Mesendoderm (in vitro differentiated cells): ENCODE measurements around the gene LRRN2.

Source experiments
- DNase-seq: peaks from one replicate; pipeline ENCODE4 v3.0.0; 2013
- H2AK5ac ChIP-seq: 2 replicates; pipeline ENCODE4 v1.6.1; 2013; ENCODE audit warnings: low read length, inconsistent platforms
- H2BK120ac ChIP-seq: 2 replicates; pipeline ENCODE4 v1.6.1; 2013; ENCODE audit warnings: low read depth, mild to moderate bottlenecking, low read length, moderate library complexity, mixed read lengths
- H2BK15ac ChIP-seq: replicated peaks from 2 replicates; pipeline ENCODE4 v1.6.1; 2013; ENCODE audit warnings: low read depth, mild to moderate bottlenecking, moderate library complexity
- H2BK5ac ChIP-seq: 2 replicates; pipeline ENCODE4 v1.6.1; 2013; ENCODE audit warnings: low read length, inconsistent platforms
- H3K18ac ChIP-seq: 2 replicates; pipeline ENCODE4 v1.6.1; 2013; ENCODE audit warnings: mild to moderate bottlenecking, low read length, mixed read lengths
- H3K23ac ChIP-seq: one replicate; pipeline ENCODE4 v1.6.1; 2013; ENCODE audit warnings: low read length
- H3K27ac ChIP-seq: 2 replicates; pipeline ENCODE4 v1.5.1; 2013; ENCODE audit warnings: low read depth, mild to moderate bottlenecking, inconsistent platforms, low read length, moderate library complexity
- H3K27me3 ChIP-seq: 2 replicates; pipeline ENCODE4 v1.6.1; 2013; ENCODE audit warnings: low read length, control low read depth, mild to moderate bottlenecking, inconsistent platforms; ENCODE audit not compliant: insufficient read depth, poor library complexity
- H3K36me3 ChIP-seq: 2 replicates; pipeline ENCODE4 v1.6.1; 2013; ENCODE audit warnings: low read length, inconsistent platforms; ENCODE audit not compliant: control insufficient read depth, insufficient read depth
- H3K4ac ChIP-seq: one replicate; pipeline ENCODE4 v1.6.1; 2013; ENCODE audit warnings: low read depth, mild to moderate bottlenecking, low read length, moderate library complexity
- H3K4me1 ChIP-seq: 2 replicates; pipeline ENCODE4 v1.6.1; 2013; ENCODE audit warnings: low read depth, low read length, inconsistent platforms; ENCODE audit not compliant: control insufficient read depth
- H3K4me2 ChIP-seq: 2 replicates; pipeline ENCODE4 v1.6.1; 2013; ENCODE audit warnings: low read length
- H3K4me3 ChIP-seq: 2 replicates; pipeline ENCODE4 v1.5.1; 2013; ENCODE audit warnings: mild to moderate bottlenecking, low read length
- H3K56ac ChIP-seq: one replicate; pipeline ENCODE4 v1.6.1; 2013; ENCODE audit warnings: low read length
- H3K79me1 ChIP-seq: 2 replicates; pipeline ENCODE4 v1.6.1; 2013; ENCODE audit warnings: low read length, inconsistent platforms
- H3K79me2 ChIP-seq: 2 replicates; pipeline ENCODE4 v1.6.1; 2013; ENCODE audit warnings: mild to moderate bottlenecking, low read length; ENCODE audit not compliant: control insufficient read depth, insufficient read depth
- H3K9ac ChIP-seq: 2 replicates; pipeline ENCODE4 v1.6.1; 2013; ENCODE audit warnings: low read length, inconsistent platforms
- H4K5ac ChIP-seq: one replicate; pipeline ENCODE4 v1.6.1; 2013; ENCODE audit warnings: low read length
- H4K8ac ChIP-seq: one replicate; pipeline ENCODE4 v1.6.1; 2013; ENCODE audit warnings: low read depth, mild to moderate bottlenecking, control low read depth, low read length, moderate library complexity
- WGBS: extraction: QIAGEN DNeasy Blood & Tissue Kit; methylation state at CpG from one replicate; pipeline ENCODE4 v1.1.7; 2013; ENCODE audit warnings: low lambda C conversion rate, missing lambda C conversion rate; ENCODE audit not compliant: insufficient coverage; ENCODE audit errors: extremely low coverage; 5-methylcytosine and 5-hydroxymethylcytosine counted together

Gene LRRN2

DNA sequence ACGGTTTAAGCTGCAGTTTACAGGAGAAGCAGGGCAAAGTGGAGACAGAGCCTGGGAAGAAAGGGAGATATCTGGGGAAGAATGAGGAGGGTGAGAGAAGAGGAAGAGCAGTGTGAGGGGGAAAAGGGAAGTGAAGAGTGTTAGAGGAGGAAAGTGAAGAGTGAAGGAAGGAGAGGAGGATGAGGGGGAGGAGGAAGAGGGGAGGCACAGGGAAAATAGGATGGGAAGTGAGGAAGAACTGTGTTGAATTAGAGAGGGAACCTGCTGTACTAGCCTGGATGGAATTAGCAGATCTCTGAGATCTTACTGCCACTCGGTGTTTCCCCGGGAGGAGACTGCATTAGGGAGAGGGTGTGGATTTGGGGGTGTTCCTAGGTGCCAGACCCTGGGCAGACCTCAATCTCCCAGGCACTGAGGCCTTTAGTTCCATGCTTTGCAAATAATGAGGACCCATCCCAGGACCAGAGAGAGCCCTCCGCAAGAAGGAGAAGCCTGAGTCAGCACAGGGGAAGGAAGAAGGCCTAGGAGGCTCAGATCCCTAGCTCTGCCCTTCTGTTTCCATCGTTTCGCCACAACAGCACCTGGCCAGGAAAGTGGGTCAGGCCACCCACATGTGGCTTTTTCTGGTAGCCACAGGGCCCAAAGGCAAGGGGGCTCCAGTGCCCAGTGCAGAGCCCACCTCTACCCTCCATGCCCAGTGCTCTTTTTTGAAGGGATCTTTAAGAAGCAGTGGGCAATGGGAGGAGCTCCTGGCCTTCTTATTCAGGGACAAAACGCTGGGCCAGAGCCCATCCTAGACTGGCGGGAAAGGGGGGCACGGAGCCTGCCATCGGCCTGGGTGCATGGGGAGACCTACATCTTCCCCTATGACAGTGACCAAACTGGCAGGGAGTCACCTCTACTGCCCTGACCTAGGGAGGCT lies 2.0 kb downstream of the LRRN2 start:
- no peak for DNase-seq
- Histone ChIP-seq H3K27ac (no peak overlapping the region), H2BK5ac (no peak overlapping the region), H2BK15ac (no peak overlapping the region), H3K18ac (no peak overlapping the region), H3K4me2 (peak overlapping the region; percentile 76), H3K4me3 (no peak overlapping the region), H3K4me1 (peaks cover 20% of the 10 kb centered on the region), H3K36me3 (no peaks in the 10 kb centered on the region), H4K8ac (no peak overlapping the region), H4K5ac (no peak overlapping the region), H3K4ac (no peak overlapping the region), H3K79me2 (peaks cover 49% of the 10 kb centered on the region), H3K56ac (peak overlapping the region; percentile 91), H3K23ac (peak overlapping the region; percentile 73), H2AK5ac (no peak overlapping the region), H2BK120ac (no peak overlapping the region), H3K79me1 (peaks cover 20% of the 10 kb centered on the region), H3K27me3 (no peaks in the 10 kb centered on the region), H3K9ac (peak overlapping the region; percentile 85)
- WGBS = no CpG with 5 or more reads among the region's 10 CpGs

GRCh38 chr1:204680461-204680860 lies 5.1 kb downstream of the LRRN2 start:
- Histone ChIP-seq H3K18ac (no peak overlapping the region), H2BK5ac (no peak overlapping the region), H3K23ac (no peak overlapping the region), H2BK120ac (no peak overlapping the region), H4K5ac (no peak overlapping the region), H3K79me2 (peaks cover 53% of the 10 kb centered on the region), H3K4me2 (no peak overlapping the region), H3K27ac (no peak overlapping the region), H3K4me3 (no peak overlapping the region), H3K4ac (no peak overlapping the region), H2BK15ac (no peak overlapping the region), H4K8ac (no peak overlapping the region), H2AK5ac (no peak overlapping the region), H3K79me1 (peaks cover 32% of the 10 kb centered on the region), H3K36me3 (no peaks in the 10 kb centered on the region), H3K27me3 (no peaks in the 10 kb centered on the region), H3K9ac (no peak overlapping the region), H3K56ac (no peak overlapping the region), H3K4me1 (peaks cover 16% of the 10 kb centered on the region)
- WGBS = no CpG with 5 or more reads among the region's 7 CpGs
- DNase-seq = no peak

- no peak overlapping the region for H3K18ac ChIP-seq
- WGBS = no CpG with 5 or more reads among the region's 3 CpGs
- H3K27me3 ChIP-seq = no peaks in the 10 kb centered on the region
These were observed 5.5 kb downstream of the LRRN2 start for GRCh38 chr1:204680051-204680450.

DNA sequence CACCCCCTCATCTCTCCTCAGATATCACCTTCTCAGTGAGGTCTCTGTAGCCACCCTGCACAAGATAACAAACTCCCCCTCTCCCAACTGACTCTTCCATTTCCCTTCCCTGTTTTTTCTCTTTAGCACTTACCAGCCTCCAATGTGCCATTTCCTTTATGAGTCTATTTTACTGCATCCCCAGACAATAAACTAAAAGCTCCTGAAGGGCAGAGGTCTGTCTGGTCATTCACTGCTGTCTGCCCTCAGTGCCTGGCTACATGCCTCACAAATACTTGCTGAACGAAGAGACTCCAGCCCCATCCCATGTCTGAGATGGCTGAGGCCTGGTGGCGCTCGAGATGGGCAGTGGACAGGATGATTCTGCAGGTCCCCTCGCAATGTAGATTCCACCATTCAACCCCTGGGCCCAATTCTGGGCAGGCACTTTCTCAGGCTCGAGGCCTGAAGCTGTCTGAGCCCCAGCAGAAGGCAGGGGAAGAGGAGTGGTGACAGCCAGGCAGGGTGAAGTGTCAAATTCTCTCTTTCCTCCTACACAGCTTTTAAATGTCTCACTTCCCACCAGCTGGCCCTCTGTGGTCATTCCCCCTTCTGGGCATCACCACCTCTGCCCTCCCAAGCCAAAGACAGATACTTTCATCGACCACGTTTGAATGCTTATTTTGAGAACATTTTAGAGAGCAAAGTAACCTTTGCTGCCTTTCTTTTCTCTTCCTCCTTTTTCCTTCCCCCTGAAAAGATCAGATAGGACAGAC lies 6.6 kb downstream of the LRRN2 start:
- Histone ChIP-seq H3K56ac (no peak overlapping the region), H3K79me2 (peaks cover 40% of the 10 kb centered on the region), H3K79me1 (peaks cover 32% of the 10 kb centered on the region), H4K8ac (no peak overlapping the region), H3K4me2 (no peak overlapping the region), H3K27me3 (no peaks in the 10 kb centered on the region), H3K4ac (no peak overlapping the region), H3K27ac (no peak overlapping the region), H3K36me3 (no peaks in the 10 kb centered on the region), H3K4me1 (peaks cover 13% of the 10 kb centered on the region), H2BK5ac (no peak overlapping the region), H3K9ac (no peak overlapping the region), H2BK15ac (no peak overlapping the region), H2AK5ac (no peak overlapping the region), H2BK120ac (no peak overlapping the region), H4K5ac (no peak overlapping the region), H3K23ac (peak overlapping the region; percentile 52), H3K4me3 (no peak overlapping the region), H3K18ac (no peak overlapping the region)
- DNase-seq = no peak
- WGBS = no CpG with 5 or more reads among the region's 7 CpGs

More at GRCh38 chr1:204680051-204680450, 5.5 kb downstream of the LRRN2 start:
- Histone ChIP-seq H2BK15ac (no peak overlapping the region), H3K4me3 (no peak overlapping the region), H4K8ac (no peak overlapping the region), H2BK5ac (no peak overlapping the region), H3K27ac (no peak overlapping the region), H3K4me1 (peaks cover 16% of the 10 kb centered on the region), H3K9ac (no peak overlapping the region), H3K4ac (no peak overlapping the region), H3K56ac (no peak overlapping the region), H4K5ac (no peak overlapping the region), H3K36me3 (no peaks in the 10 kb centered on the region), H2BK120ac (no peak overlapping the region), H3K23ac (no peak overlapping the region), H2AK5ac (no peak overlapping the region), H3K79me1 (peaks cover 32% of the 10 kb centered on the region), H3K4me2 (no peak overlapping the region), H3K79me2 (peaks cover 51% of the 10 kb centered on the region)
- no peak for DNase-seq

GRCh38 chr1:204677864-204678263 lies 7.7 kb downstream of the LRRN2 start:
- Histone ChIP-seq H3K79me1 (peaks cover 32% of the 10 kb centered on the region), H3K36me3 (no peaks in the 10 kb centered on the region)

More at GRCh38 chr1:204677864-204678263, 7.7 kb downstream of the LRRN2 start:
- H4K8ac ChIP-seq = no peak overlapping the region
- no peak overlapping the region for H3K4me2 ChIP-seq
- H3K56ac ChIP-seq = no peak overlapping the region
- DNase-seq = no peak
- no peak overlapping the region for H3K18ac ChIP-seq
- no peak overlapping the region for H2AK5ac ChIP-seq
- no peak overlapping the region for H3K4me3 ChIP-seq
- H3K27ac ChIP-seq = no peak overlapping the region
- no CpG with 5 or more reads among the region's 9 CpGs for WGBS
- no peak overlapping the region for H4K5ac ChIP-seq
- H3K4me1 ChIP-seq = peaks cover 8% of the 10 kb centered on the region
- H2BK120ac ChIP-seq = no peak overlapping the region
- H3K79me2 ChIP-seq = peaks cover 31% of the 10 kb centered on the region
- H3K23ac ChIP-seq = no peak overlapping the region
- no peak overlapping the region for H2BK15ac ChIP-seq
- H2BK5ac ChIP-seq = no peak overlapping the region
- no peak overlapping the region for H3K9ac ChIP-seq
- H3K27me3 ChIP-seq = no peaks in the 10 kb centered on the region
- H3K4ac ChIP-seq = no peak overlapping the region
